GM19351 (cell line): Measurements from ENCODE around the gene EPN1.

Experiments used
- ATAC-seq: cut with Tn5 transposase; IDR thresholded peaks from one replicate; pipeline ENCODE4 v1.9.1; 2021; ENCODE audit warnings: mild to moderate bottlenecking, moderate library complexity; ENCODE audit not compliant: unreplicated experiment

EPN1 gene

DNA sequence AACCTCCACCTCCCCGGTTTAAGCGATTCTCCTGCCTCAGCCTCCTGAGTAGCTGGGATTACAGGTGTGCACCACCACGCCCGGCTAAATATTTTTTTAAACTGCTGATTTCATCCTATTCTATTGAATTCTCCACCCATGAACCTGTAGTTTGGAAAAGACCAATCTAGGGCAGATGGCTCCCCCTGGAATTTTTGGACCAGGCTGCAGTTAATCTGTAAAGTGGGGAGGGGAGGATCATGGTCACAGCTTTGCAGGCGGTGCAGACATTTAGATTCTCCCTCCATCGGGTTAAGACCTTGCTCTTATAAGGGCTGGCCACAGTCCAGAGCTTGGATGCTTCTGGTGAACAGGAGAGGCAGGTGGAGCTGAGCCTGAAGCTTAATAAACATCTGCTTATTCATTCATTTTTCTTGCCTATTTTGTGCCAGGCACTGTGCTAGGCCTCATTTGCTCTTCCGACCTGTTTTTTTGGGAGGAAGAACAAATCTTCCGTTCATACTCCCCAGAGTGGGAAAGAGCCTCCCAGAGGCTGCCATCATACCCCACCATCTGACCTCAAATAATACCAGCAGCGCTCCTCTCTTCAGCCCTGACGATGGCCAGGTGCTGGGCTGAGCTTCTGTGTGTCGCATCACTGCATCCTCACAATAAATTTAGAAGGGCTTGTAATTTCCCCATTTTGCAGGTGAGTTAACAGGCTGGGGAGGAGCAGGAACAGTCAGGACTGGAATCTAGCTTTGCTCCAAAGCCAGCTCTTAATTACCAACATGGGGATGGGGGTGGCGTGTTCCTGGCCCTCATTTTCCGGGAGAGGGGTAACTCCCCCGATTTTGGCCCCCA lies 27.9 kb upstream of the EPN1 start:
- ATAC-seq = no peak

GRCh38 chr19:55647732-55648584 lies 27.1 kb upstream of the EPN1 start, which contains the start of gene CCDC106:
TSS of gene CCDC106 (plus strand) at chr19:55648212. CDS start at chr19:55649047, 835 bp downstream.
- no peak for ATAC-seq

DNA sequence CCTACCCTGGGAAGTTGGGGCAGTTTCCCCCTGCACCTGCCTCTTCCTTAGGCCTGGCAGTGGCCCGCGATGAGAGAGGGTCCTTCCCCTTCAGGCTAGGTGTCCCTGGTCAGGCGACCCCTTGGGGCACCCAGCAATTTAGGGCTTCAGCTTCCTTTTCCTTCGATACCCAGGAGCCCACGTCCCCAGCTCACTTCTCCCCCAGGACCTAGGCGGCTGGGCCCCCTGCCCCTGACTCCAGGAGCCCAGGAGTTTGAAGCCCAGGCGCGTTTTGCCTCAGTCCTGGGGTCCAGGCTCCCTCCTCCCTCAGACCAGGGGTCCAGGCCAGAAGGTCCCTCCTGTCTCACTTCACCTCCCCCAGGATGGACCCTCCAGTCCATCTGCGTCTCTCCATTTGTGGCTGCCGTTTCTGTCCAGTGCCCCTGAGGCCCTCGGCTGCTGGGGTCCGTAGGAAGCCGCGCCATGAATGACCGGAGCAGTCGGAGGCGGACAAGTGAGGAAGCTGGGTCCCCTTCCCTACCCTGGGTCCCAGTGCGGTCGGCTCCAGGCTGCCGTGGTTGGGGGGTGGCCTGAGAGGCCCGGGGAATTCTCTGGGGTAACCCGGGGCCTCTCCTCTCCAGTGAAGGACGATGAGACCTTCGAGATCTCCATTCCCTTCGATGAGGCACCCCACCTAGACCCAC lies 26.3 kb upstream of the EPN1 start:
- ATAC-seq = no peak

DNA sequence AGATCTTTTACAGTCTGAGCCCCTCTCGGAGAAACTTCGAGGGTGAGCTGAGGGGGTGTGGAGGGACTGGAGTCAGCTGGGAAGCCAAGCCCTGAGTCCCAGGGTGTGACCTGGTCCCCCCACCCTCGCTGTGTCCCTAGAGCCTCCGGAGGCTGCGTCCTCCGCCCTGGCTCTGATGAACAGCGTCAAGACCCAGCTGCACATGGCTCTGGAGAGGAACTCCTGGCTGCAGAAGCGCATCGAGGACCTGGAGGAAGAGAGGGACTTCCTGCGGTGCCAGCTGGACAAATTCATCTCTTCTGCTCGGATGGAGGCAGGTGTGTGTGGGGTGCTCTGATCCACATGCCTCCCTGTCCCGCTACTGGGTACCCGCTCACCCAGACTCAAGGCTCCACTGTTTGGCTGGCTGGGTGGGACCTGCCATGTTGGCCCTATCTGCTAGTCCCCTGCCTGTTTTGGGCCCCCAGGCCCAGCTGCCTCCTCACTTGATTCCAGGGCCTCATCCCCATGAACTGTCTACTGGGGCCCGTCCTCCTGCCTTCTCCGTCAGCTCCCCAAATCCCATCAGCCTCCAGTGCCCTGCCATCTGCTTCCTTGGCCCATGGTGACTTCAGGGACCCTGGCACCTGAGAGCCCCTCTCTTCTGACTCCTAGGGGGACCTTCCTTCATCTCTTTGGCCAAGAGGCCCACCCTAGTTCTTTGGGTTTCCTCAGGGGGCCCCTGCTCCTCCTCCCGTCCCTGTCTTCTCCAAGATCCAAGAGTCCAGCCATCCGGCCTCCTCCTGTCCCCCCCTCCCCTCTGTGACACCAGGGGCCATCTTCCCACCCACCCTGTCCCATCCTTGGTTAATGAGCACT lies 25.5 kb upstream of the EPN1 start:
- ATAC-seq = no peak

DNA sequence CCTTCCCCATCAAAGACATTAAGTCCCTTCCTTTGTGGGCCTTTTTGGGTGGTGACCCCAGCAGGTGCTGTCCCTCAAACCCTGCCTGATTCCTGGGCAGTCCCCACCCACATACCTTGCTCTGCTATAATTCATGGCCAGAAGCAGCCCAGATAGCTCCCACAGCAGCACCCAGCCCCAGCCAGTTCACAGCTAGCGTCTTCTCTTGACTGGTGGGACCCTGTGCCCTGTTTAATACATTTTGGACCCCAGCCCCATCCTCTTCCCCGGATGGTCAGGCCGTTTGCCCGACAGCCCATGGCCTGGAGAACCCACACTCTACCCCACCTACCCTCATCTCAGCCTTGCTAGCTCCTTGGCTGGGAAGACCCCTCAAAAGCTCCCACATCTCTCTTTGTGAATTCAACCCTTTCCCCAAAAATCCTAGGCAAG lies 24.9 kb upstream of the EPN1 start:
- ATAC-seq = no peak

- no peak for ATAC-seq
These were observed 24.3 kb upstream of the EPN1 start for GRCh38 chr19:55650602-55651230.

DNA sequence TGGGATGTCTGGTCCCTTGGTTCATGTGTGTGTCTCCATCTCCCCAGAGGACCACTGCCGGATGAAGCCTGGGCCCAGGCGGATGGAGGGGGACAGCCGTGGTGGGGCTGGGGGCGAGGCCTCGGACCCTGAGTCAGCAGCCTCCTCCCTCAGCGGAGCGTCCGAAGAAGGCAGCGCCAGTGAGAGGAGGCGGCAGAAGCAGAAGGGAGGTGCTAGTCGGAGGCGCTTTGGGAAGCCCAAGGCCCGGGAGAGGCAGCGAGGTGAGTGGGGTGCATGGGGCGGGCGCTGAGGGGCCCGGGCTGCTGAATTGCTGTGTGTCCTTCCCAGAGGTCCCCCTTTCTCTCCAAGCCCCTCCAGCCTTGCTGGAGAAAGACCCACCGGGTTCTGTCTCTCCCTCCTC lies 23.8 kb upstream of the EPN1 start:
- ATAC-seq = no peak

DNA sequence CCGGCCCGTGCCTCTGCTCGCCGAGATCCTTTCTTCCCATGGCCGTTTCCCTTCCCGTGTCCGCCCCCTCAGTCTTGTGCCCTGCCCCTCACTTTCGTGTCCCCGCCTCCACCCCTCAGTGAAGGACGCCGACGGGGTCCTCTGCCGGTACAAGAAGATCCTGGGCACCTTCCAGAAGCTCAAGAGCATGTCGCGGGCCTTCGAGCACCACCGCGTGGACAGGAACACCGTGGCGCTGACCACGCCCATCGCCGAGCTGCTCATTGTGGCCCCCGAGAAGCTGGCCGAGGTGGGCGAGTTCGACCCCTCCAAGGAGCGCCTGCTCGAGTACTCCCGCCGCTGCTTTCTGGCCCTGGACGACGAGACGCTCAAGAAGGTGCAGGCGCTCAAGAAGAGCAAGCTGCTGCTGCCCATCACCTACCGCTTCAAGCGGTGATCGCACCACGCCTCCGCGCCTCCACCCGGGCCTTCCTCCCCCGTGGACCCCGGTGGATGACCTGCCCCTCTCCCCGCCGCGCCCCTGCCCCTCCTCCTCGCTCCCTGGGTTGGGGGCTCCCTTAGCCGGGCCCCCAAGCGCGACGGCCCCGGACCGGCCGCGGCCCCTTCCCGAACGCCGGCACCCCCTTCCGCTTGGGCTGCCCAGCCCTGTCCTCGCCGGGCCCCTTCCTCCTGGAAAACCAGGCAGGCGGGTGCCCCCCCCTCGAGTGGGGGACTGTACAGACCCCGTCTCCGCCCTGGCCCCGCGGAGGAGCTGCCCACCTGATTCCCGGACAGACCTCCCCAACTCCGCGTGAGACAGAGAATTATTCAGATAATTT lies 22.5 kb upstream of the EPN1 start:
- no peak for ATAC-seq

- peak; percentile 39 for ATAC-seq
These were observed 21.2 kb upstream of the EPN1 start for GRCh38 chr19:55653651-55654322.

- peak; percentile 64 for ATAC-seq
These were observed 20.6 kb upstream of the EPN1 start for GRCh38 chr19:55654323-55654867.

DNA sequence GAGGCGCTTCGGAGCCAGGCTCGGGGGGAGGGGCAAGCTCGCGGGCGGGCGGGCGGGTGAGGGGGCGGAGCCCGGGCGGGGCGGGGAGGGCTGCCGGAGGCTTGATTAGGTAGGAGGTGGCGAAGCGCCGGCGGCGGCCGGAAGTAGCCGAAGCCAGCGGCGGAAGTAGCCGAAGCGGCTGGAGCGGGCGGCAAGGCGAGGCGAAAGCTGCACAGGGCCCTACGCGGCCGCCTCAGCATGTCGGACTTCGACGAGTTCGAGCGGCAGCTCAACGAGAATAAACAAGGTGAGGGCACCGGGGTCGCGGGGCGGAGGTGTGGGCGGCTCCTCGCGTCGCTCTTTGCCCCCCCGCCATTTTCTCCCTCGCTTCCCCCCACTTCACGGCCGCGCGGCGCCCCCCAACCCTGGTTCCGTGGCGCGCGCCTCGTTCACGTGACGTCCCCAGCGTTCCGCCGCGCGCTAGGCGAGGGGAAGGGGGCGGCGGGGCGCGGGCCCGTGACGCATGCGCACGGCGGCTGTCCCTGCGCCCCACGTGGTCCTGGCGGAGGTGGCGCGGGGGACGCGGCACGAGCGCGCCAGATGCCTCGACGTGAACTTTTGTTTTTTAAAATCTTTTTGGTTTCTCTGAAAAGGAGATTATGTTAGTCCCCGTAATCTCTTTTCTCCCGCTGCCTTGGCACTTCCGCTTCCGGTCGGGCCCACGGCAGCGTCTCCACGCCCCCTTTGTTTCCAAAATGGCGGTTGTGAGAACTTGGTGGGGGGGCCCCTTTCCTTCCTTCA lies 20.0 kb upstream of the EPN1 start, which contains the start of gene U2AF2:
Gene U2AF2, plus strand, starts transcription at position 168 of the 780 bp plus-strand sequence. Its CDS starts 70 bp downstream, at position 238.
- peak; percentile 29 for ATAC-seq

- ATAC-seq = no peak
These were observed 19.4 kb upstream of the EPN1 start for GRCh38 chr19:55655648-55656040.

GRCh38 chr19:55656552-55656951 lies 18.5 kb upstream of the EPN1 start:
- no peak for ATAC-seq

- ATAC-seq = no peak
These were observed 17.9 kb upstream of the EPN1 start for GRCh38 chr19:55656988-55657747.

DNA sequence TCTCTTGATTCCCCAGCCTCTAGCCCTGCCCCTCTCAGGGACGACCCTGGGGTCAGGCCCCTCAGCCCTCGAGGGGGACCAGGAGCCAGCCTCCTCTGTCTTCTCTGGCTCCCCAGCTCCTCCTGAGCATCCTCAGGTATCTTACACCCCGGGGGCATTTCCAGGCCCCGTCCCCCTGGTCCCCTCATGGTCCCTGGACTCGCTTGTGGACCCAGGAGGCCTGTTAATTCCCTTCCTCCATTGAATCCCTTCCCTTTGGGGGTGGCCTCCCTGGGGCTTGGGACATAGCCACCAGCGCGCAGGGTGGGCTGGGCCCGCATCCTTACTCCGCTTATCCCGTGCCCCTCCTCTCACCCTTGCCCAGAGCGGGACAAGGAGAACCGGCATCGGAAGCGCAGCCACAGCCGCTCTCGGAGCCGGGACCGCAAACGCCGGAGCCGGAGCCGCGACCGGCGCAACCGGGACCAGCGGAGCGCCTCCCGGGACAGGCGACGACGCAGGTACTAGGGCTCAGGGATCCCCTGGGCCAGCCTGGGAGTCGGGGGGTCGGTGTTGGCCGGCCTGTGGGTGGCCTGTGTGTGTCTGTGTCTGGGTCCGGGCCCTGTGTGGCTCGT lies 16.1 kb upstream of the EPN1 start:
- no peak for ATAC-seq

GRCh38 chr19:55659822-55660221 lies 15.2 kb upstream of the EPN1 start:
- ATAC-seq = no peak
